ENCODE measurements around the gene SNAI3. TPM values are rescaled to one million over a fixed set of nuclear protein-coding genes. Genes with fewer than 3 reads are reported as not detected.

Gene SNAI3
- polyA plus RNA-seq, 4 donors, result 0.50 to 0.87 (median 0.61) TPM

- DNase-seq (ENCODE audit: low read depth in 4 of 4, low spot score in 3 of 4), result no peak
These were observed 7.3 kb upstream of the SNAI3 start for GRCh38 chr16:88693420-88694177.

GRCh38 chr16:88692861-88693260 is 6.6 kb upstream of the SNAI3 start:
- no peak for DNase-seq (ENCODE audit: low read depth in 4 of 4, low spot score in 3 of 4)

- no peak for DNase-seq (ENCODE audit: low read depth in 4 of 4, low spot score in 3 of 4)
These were observed 5.7 kb upstream of the SNAI3 start for GRCh38 chr16:88691924-88692560.

- DNase-seq (ENCODE audit: low read depth in 4 of 4, low spot score in 3 of 4), result no peak
These were observed 5.0 kb upstream of the SNAI3 start for GRCh38 chr16:88691129-88691813.

- no peak for DNase-seq (ENCODE audit: low read depth in 4 of 4, low spot score in 3 of 4)
These were observed 4.2 kb upstream of the SNAI3 start for GRCh38 chr16:88690341-88691128.

- no peak for DNase-seq (ENCODE audit: low read depth in 4 of 4, low spot score in 3 of 4)
These were observed 1.9 kb upstream of the SNAI3 start for GRCh38 chr16:88688013-88688778.

GRCh38 chr16:88687676-88688012 is 1.3 kb upstream of the SNAI3 start:
- no peak for DNase-seq (ENCODE audit: low read depth in 4 of 4, low spot score in 3 of 4)

- DNase-seq (ENCODE audit: low read depth in 4 of 4, low spot score in 3 of 4), result no peak
These were observed 908 bp upstream of the SNAI3 start for GRCh38 chr16:88687254-88687576.

- DNase-seq (ENCODE audit: low read depth in 4 of 4, low spot score in 3 of 4), result no peak
These were observed 257 bp downstream of the SNAI3 start for GRCh38 chr16:88686062-88686438.

- no peak for DNase-seq (ENCODE audit: low read depth in 4 of 4, low spot score in 3 of 4)
These were observed 898 bp downstream of the SNAI3 start for GRCh38 chr16:88685156-88686061.

GRCh38 chr16:88684569-88685155 is 1.6 kb downstream of the SNAI3 start:
- DNase-seq (ENCODE audit: low read depth in 4 of 4, low spot score in 3 of 4), result no peak

GRCh38 chr16:88681709-88682451 is 4.4 kb downstream of the SNAI3 start:
- no peak for DNase-seq (ENCODE audit: low read depth in 4 of 4, low spot score in 3 of 4)

GRCh38 chr16:88681084-88681680 is 5.1 kb downstream of the SNAI3 start:
- no peak for DNase-seq (ENCODE audit: low read depth in 4 of 4, low spot score in 3 of 4)

GRCh38 chr16:88680554-88681083 is 5.7 kb downstream of the SNAI3 start:
- DNase-seq (ENCODE audit: low read depth in 4 of 4, low spot score in 3 of 4), result no peak

GRCh38 chr16:88678224-88678979 is 7.9 kb downstream of the SNAI3 start:
- DNase-seq (ENCODE audit: low read depth in 4 of 4, low spot score in 3 of 4), result no peak

- DNase-seq (ENCODE audit: low read depth in 4 of 4, low spot score in 3 of 4), result no peak
These were observed 8.6 kb downstream of the SNAI3 start for GRCh38 chr16:88677721-88678120.
